Activated naive CD4-positive, alpha-beta T cell treated with anti-CD3 and anti-CD28 coated beads, Interleukin-2, amount 10 ng/mL, durations not matched to agents 7 days and 5 days (primary cell): Measurements from ENCODE around the gene EEF1A2.

Source experiments
- CTCF ChIA-PET: fragments of 350-600 bp; sonication (Branson Sonifier 250); formaldehyde crosslinking; loops from one replicate; lab custom pipeline; 2021; ENCODE audit warnings: antibody characterized with exemption; lab: Charles Lee
- DNase-seq: peaks from one replicate; pipeline ENCODE4 v3.0.0-alpha.2; 2020
- H3K27ac Mint-ChIP-seq: one replicate; pipeline ENCODE4 v1.8.0; 2021; ENCODE audit warnings: mild to moderate bottlenecking, moderate library complexity, mixed read lengths
- H3K27me3 Mint-ChIP-seq: one replicate; pipeline ENCODE4 v1.8.0; 2021; ENCODE audit warnings: mild to moderate bottlenecking, mixed read lengths
- H3K36me3 Mint-ChIP-seq: one replicate; pipeline ENCODE4 v1.8.0; 2021; ENCODE audit warnings: mixed read lengths
- H3K4me1 Mint-ChIP-seq: one replicate; pipeline ENCODE4 v1.8.0; 2021; ENCODE audit warnings: mixed read lengths
- H3K4me3 Mint-ChIP-seq: one replicate; pipeline ENCODE4 v1.8.0; 2021; ENCODE audit warnings: mild to moderate bottlenecking, moderate library complexity, mixed read lengths
- H3K9me3 Mint-ChIP-seq: one replicate; pipeline ENCODE4 v1.8.0; 2021; ENCODE audit warnings: mixed read lengths

The EEF1A2 gene

GRCh38 chr20:63471981-63472831 is 26.7 kb downstream of the EEF1A2 start, which contains the start of gene KCNQ2:
TSS of gene KCNQ2 (minus strand) at chr20:63472655. CDS start at chr20:63472463, 192 bp downstream.
- Mint-ChIP-seq H3K4me3 (no peak within 1 kb of the TSS), H3K27ac (no peak within 1 kb of the TSS), H3K27me3 (peaks cover 83% of the 10 kb centered on the region), H3K4me1 (no peaks in the 10 kb centered on the region), H3K9me3 (no peaks in the 10 kb centered on the region), H3K36me3 (no peaks in the 10 kb centered on the region)
- DNase-seq: no peak
- CTCF ChIA-PET: no interaction called here

DNA sequence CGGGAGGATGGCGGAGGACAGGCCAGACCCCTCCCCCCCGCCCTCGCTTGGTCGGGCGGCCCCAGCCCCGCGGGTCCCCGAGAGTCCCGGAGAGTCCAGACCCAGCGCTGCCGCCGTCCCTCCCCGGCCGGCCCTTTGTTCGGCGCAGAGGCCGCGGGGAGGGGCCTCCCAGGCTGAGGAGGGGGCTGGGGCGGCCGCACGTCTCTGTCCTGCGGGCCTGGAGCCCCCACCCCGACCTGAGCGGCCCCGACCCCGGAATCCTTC is 27.2 kb downstream of the EEF1A2 start:
- CTCF ChIA-PET: no interaction called here
- peaks cover 81% of the 10 kb centered on the region for H3K27me3 Mint-ChIP-seq
- H3K36me3 Mint-ChIP-seq: no peaks in the 10 kb centered on the region

GRCh38 chr20:63471002-63471716 is 27.7 kb downstream of the EEF1A2 start:
- CTCF ChIA-PET: interaction anchor here (2.4 kb wide), 1 partner anchor 25 kb away, joined by 5 read pairs; no protein-coding TSS in a partner anchor
- no peaks in the 10 kb centered on the region for H3K4me1 Mint-ChIP-seq
- H3K4me3 Mint-ChIP-seq: no peak overlapping the region
- H3K36me3 Mint-ChIP-seq: no peaks in the 10 kb centered on the region
- H3K9me3 Mint-ChIP-seq: no peaks in the 10 kb centered on the region
- H3K27me3 Mint-ChIP-seq: peaks cover 76% of the 10 kb centered on the region
- no peak overlapping the region for H3K27ac Mint-ChIP-seq
- DNase-seq: no peak

More for the DNA sequence above, 27.2 kb downstream of the EEF1A2 start:
- no peak overlapping the region for H3K4me3 Mint-ChIP-seq
- no peaks in the 10 kb centered on the region for H3K4me1 Mint-ChIP-seq
- H3K9me3 Mint-ChIP-seq: no peaks in the 10 kb centered on the region
- H3K27ac Mint-ChIP-seq: no peak overlapping the region
- no peak for DNase-seq

DNA sequence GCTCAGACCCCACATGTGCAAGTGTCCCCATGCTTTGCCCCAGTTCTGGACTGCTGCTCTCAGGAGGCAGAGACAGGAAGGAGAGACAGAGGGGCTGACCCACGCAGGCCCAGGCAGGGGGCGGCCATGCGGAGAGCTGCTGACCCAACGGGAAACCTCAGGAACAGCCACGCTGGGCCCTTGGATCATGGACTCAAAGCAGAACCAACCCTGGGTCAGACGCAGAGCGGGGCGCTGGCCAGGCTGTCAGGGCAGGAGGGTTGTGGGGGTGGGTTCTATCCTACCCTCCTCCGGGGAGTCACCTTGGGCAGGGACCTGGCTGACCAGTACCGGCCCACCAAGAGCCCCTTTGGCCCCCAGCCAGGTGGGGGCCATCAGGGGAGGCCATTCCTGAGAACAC is 28.5 kb downstream of the EEF1A2 start:
- H3K4me3 Mint-ChIP-seq: no peak overlapping the region
- H3K27ac Mint-ChIP-seq: no peak overlapping the region
- no peaks in the 10 kb centered on the region for H3K36me3 Mint-ChIP-seq
- peaks cover 68% of the 10 kb centered on the region for H3K27me3 Mint-ChIP-seq
- CTCF ChIA-PET: interaction anchor here (2.4 kb wide), 1 partner anchor 26 kb away, joined by 5 read pairs; no protein-coding TSS in a partner anchor
- no peaks in the 10 kb centered on the region for H3K4me1 Mint-ChIP-seq
- DNase-seq: no peak
- no peaks in the 10 kb centered on the region for H3K9me3 Mint-ChIP-seq

DNA sequence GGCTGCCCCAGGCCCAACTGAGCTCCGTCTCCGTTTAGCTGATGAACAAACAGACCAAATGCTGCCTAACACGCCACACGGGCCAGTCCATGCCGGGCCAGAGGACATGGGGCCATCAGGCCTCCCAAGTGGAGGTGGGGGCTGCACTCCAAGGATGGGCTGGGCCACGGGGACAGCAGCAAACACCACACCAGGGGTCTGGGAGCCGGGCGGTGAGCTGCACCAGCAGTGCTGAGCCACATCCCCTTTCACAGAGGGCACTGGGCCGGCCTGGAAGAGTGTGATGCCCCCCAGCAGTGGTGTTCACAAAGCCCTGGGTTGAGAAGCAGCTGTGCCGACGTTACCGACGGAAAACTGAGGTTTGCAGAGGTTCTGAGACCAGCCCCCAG is 29.2 kb downstream of the EEF1A2 start:
- Mint-ChIP-seq H3K27me3 (peaks cover 68% of the 10 kb centered on the region), H3K9me3 (no peaks in the 10 kb centered on the region), H3K27ac (no peak overlapping the region), H3K4me1 (no peaks in the 10 kb centered on the region), H3K4me3 (no peak overlapping the region), H3K36me3 (no peaks in the 10 kb centered on the region)
- no peak for DNase-seq
- CTCF ChIA-PET: interaction anchor here (2.4 kb wide), 1 partner anchor 27 kb away, joined by 5 read pairs; no protein-coding TSS in a partner anchor

DNA sequence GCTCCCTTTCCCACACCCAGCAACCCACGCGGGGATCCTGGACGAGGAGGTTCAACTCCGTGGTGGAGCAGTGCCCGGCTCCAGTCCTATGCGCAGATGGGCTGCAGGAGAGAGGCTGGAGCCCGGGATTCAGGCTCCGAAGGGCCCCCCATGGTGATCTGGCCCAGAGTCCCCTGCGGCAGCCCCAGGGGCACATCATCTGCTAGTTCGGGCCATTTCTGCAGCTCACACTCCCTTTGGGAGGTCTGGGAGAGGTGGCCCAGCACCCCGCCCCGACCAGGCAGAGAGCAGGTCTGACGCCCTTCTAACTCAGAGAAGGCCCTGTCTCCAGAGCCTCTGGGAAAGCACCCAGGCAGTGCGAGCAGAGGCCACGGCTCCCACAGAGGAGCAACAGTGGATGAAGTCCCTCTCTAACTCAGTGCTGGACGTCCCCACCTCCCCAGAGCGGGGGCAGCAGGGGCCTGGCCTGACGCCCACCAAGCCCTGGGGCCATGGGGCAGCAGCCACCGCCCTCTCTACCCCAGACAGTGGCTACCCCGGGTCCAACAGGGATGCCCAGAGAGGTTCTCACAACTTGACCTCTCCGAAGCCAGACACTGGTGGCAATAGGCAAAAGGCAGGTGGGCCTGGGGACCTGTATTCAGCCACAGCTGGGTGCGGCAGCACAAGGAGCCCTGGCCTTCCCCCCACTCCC is 29.7 kb downstream of the EEF1A2 start:
- peaks cover 68% of the 10 kb centered on the region for H3K27me3 Mint-ChIP-seq
- DNase-seq: no peak
- CTCF ChIA-PET: interaction anchor here (2.4 kb wide), 1 partner anchor 27 kb away, joined by 5 read pairs; no protein-coding TSS in a partner anchor
- no peaks in the 10 kb centered on the region for H3K9me3 Mint-ChIP-seq
- H3K4me3 Mint-ChIP-seq: no peak overlapping the region
- H3K27ac Mint-ChIP-seq: no peak overlapping the region
- no peaks in the 10 kb centered on the region for H3K36me3 Mint-ChIP-seq
- no peaks in the 10 kb centered on the region for H3K4me1 Mint-ChIP-seq

GRCh38 chr20:63468421-63468820 is 30.5 kb downstream of the EEF1A2 start:
- DNase-seq: no peak
- Mint-ChIP-seq H3K27ac (no peak overlapping the region), H3K4me1 (no peaks in the 10 kb centered on the region), H3K9me3 (no peaks in the 10 kb centered on the region), H3K36me3 (no peaks in the 10 kb centered on the region), H3K4me3 (no peak overlapping the region), H3K27me3 (peaks cover 68% of the 10 kb centered on the region)
- CTCF ChIA-PET: no interaction called here

- Mint-ChIP-seq H3K27ac (no peak overlapping the region), H3K4me1 (no peaks in the 10 kb centered on the region), H3K9me3 (no peaks in the 10 kb centered on the region), H3K4me3 (no peak overlapping the region), H3K27me3 (peaks cover 68% of the 10 kb centered on the region), H3K36me3 (no peaks in the 10 kb centered on the region)
- CTCF ChIA-PET: no interaction called here
- DNase-seq: no peak
These were observed 31.4 kb downstream of the EEF1A2 start for GRCh38 chr20:63467294-63468083.

- H3K4me3 Mint-ChIP-seq: no peak overlapping the region
- no peaks in the 10 kb centered on the region for H3K9me3 Mint-ChIP-seq
- no peak overlapping the region for H3K27ac Mint-ChIP-seq
- CTCF ChIA-PET: no interaction called here
- peaks cover 65% of the 10 kb centered on the region for H3K27me3 Mint-ChIP-seq
- no peaks in the 10 kb centered on the region for H3K36me3 Mint-ChIP-seq
- no peaks in the 10 kb centered on the region for H3K4me1 Mint-ChIP-seq
- DNase-seq: no peak
These were observed 32.0 kb downstream of the EEF1A2 start for GRCh38 chr20:63466861-63467260.

GRCh38 chr20:63466250-63466825 is 32.5 kb downstream of the EEF1A2 start:
- Mint-ChIP-seq H3K36me3 (no peaks in the 10 kb centered on the region), H3K4me3 (no peak overlapping the region), H3K27me3 (peaks cover 65% of the 10 kb centered on the region), H3K4me1 (no peaks in the 10 kb centered on the region), H3K9me3 (no peaks in the 10 kb centered on the region), H3K27ac (no peak overlapping the region)
- CTCF ChIA-PET: no interaction called here
- no peak for DNase-seq

GRCh38 chr20:63465380-63466249 is 33.3 kb downstream of the EEF1A2 start:
- no peaks in the 10 kb centered on the region for H3K36me3 Mint-ChIP-seq
- DNase-seq: no peak
- no peaks in the 10 kb centered on the region for H3K4me1 Mint-ChIP-seq
- CTCF ChIA-PET: no interaction called here
- no peaks in the 10 kb centered on the region for H3K9me3 Mint-ChIP-seq
- H3K27me3 Mint-ChIP-seq: peaks cover 65% of the 10 kb centered on the region
- H3K27ac Mint-ChIP-seq: no peak overlapping the region
- H3K4me3 Mint-ChIP-seq: no peak overlapping the region

DNA sequence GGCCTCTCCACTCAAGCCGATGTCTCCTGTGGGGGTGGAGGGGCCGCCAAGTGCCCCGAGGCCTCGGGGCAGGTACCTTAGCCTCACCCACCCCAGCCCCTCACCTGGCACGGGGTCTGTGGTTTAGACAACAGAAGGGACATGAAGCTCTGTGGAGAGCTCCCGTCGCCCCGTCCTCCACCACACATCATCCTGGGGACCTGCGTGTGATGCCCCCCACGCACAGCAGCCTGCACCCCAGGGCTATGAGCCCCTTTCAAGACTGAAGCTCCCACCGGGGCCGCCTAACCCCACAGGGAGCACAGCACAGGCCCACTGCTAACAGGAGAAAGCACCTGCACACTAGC is 34.6 kb downstream of the EEF1A2 start:
- H3K36me3 Mint-ChIP-seq: no peaks in the 10 kb centered on the region
- peaks cover 54% of the 10 kb centered on the region for H3K27me3 Mint-ChIP-seq
- H3K4me1 Mint-ChIP-seq: no peaks in the 10 kb centered on the region
- no peak overlapping the region for H3K4me3 Mint-ChIP-seq
- DNase-seq: no peak
- CTCF ChIA-PET: no interaction called here
- no peak overlapping the region for H3K27ac Mint-ChIP-seq
- H3K9me3 Mint-ChIP-seq: no peaks in the 10 kb centered on the region
